Measurements from ENCODE around the gene EMP3. TPM values are rescaled to one million over a fixed set of nuclear protein-coding genes. Genes with fewer than 3 reads are reported as not detected.
A peak's percentile ranks its signal among the peaks of the same experiment; 100 is the strongest.

Gene EMP3
- total RNA-seq, 1 experiment from 2014 or later, result 8.9 TPM

GRCh38 chr19:48348045-48348444 lies 22.7 kb downstream of the EMP3 start:
- Mint-ChIP-seq H3K27ac (0 out of 2 replicates have a peak overlapping the region, but pooled peaks have one; percentile 5), H3K9me3 (no peaks in the 10 kb centered on the region), H3K36me3 (no peaks in the 10 kb centered on the region), H3K4me1 (peaks cover 4% of the 10 kb centered on the region; the same call in 1 of the 2 replicates), H3K27me3 (ENCODE audit: low read depth) (no peaks in the 10 kb centered on the region; the same call in 1 of the 2 replicates), H3K4me3 (no peak overlapping the region)
- POLR2A ChIA-PET, result no interaction called here
- DNase-seq (ENCODE audit: low spot score) (no peak), ATAC-seq (no peak)
- CTCF ChIA-PET, result interaction anchor here (0.7 to 2.6 kb wide), 6 partner anchors 14 to 522 kb away, joined by 3 to 11 read pairs (median 5); no protein-coding TSS in a partner anchor
- no peak for TF ChIP-seq ZNF396 (CRISPR knock-in tag; IDR thresholded peaks at IDR 0.05; ENCODE audit: borderline replicate concordance)
- TF ChIP-seq NR2C2 (CRISPR knock-in tag; IDR thresholded peaks at IDR 0.05), result no peak
- TF ChIP-seq, protein P1, sequence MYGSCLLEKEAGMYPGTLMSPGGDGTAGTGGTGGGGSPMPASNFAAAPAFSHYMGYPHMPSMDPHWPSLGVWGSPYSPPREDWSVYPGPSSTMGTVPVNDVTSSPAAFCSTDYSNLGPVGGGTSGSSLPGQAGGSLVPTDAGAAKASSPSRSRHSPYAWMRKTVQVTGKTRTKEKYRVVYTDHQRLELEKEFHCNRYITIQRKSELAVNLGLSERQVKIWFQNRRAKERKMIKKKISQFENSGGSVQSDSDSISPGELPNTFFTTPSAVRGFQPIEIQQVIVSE (CRISPR knock-in tag; IDR thresholded peaks at IDR 0.05; ENCODE audit: borderline replicate concordance), result no peak
- no peak for TF ChIP-seq HMGXB4 (CRISPR knock-in tag; IDR thresholded peaks at IDR 0.05)
- TF ChIP-seq CREB1 (CRISPR knock-in tag; IDR thresholded peaks at IDR 0.05), result no peak
- TF ChIP-seq HMGA2 (CRISPR knock-in tag; IDR thresholded peaks at IDR 0.05), result no peak
- no peak for TF ChIP-seq GRHL2 (CRISPR knock-in tag; IDR thresholded peaks at IDR 0.05; ENCODE audit: insufficient replicate concordance, severe bottlenecking)
- no peak for TF ChIP-seq E2F5 (CRISPR knock-in tag; IDR thresholded peaks at IDR 0.05)
- TF ChIP-seq, protein P2, sequence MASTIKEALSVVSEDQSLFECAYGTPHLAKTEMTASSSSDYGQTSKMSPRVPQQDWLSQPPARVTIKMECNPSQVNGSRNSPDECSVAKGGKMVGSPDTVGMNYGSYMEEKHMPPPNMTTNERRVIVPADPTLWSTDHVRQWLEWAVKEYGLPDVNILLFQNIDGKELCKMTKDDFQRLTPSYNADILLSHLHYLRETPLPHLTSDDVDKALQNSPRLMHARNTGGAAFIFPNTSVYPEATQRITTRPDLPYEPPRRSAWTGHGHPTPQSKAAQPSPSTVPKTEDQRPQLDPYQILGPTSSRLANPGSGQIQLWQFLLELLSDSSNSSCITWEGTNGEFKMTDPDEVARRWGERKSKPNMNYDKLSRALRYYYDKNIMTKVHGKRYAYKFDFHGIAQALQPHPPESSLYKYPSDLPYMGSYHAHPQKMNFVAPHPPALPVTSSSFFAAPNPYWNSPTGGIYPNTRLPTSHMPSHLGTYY (CRISPR knock-in tag; IDR thresholded peaks at IDR 0.05), result no peak
- TF ChIP-seq IRF2 (CRISPR knock-in tag; IDR thresholded peaks at IDR 0.05; ENCODE audit: borderline replicate concordance, low read depth), result no peak
- TF ChIP-seq FOXP4 (CRISPR knock-in tag; IDR thresholded peaks at IDR 0.05), result no peak
- TF ChIP-seq SOX15 (CRISPR knock-in tag; IDR thresholded peaks at IDR 0.05), result no peak
- no peak for TF ChIP-seq NFATC4 (CRISPR knock-in tag; IDR thresholded peaks at IDR 0.05)
- TF ChIP-seq GTF2I (CRISPR knock-in tag; conservative IDR thresholded peaks at IDR 0.05), result no peak
- no peak for TF ChIP-seq ZNF416 (CRISPR knock-in tag; IDR thresholded peaks at IDR 0.05)
- TF ChIP-seq TCF7 (CRISPR knock-in tag; IDR thresholded peaks at IDR 0.05; ENCODE audit: low read depth), result no peak
- no peak for TF ChIP-seq JAZF1 (CRISPR knock-in tag; IDR thresholded peaks at IDR 0.05)
- TF ChIP-seq, protein P3, sequence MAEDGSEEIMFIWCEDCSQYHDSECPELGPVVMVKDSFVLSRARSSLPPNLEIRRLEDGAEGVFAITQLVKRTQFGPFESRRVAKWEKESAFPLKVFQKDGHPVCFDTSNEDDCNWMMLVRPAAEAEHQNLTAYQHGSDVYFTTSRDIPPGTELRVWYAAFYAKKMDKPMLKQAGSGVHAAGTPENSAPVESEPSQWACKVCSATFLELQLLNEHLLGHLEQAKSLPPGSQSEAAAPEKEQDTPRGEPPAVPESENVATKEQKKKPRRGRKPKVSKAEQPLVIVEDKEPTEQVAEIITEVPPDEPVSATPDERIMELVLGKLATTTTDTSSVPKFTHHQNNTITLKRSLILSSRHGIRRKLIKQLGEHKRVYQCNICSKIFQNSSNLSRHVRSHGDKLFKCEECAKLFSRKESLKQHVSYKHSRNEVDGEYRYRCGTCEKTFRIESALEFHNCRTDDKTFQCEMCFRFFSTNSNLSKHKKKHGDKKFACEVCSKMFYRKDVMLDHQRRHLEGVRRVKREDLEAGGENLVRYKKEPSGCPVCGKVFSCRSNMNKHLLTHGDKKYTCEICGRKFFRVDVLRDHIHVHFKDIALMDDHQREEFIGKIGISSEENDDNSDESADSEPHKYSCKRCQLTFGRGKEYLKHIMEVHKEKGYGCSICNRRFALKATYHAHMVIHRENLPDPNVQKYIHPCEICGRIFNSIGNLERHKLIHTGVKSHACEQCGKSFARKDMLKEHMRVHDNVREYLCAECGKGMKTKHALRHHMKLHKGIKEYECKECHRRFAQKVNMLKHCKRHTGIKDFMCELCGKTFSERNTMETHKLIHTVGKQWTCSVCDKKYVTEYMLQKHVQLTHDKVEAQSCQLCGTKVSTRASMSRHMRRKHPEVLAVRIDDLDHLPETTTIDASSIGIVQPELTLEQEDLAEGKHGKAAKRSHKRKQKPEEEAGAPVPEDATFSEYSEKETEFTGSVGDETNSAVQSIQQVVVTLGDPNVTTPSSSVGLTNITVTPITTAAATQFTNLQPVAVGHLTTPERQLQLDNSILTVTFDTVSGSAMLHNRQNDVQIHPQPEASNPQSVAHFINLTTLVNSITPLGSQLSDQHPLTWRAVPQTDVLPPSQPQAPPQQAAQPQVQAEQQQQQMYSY (CRISPR knock-in tag; IDR thresholded peaks at IDR 0.05), result no peak
- no peak for TF ChIP-seq MXD4 (CRISPR knock-in tag; IDR thresholded peaks at IDR 0.05; ENCODE audit: borderline replicate concordance)

All from WTC11 (cell line).